ENCODE results near the gene HTR5A.

DNA sequence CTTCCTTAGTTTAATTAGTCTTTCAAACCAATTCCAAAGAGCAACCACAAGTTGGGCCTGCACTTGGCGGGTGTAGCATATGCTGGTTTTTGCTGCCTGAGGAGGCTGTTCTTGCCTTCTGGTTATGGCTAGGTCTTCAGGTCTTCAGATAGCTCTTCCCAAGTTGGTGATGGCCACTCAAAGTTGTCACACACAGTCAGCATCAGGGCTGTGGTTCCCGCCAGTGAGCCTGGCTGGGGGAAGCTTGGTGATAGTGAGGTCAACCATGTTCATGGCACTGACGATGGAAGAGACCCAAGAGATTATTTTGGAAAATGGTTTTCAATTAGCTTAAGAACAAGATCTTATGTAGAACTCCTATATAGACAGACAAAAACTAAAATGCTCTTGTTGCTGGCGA lies 18.8 kb upstream of the HTR5A start:
- TF ChIP-seq, protein P1, sequence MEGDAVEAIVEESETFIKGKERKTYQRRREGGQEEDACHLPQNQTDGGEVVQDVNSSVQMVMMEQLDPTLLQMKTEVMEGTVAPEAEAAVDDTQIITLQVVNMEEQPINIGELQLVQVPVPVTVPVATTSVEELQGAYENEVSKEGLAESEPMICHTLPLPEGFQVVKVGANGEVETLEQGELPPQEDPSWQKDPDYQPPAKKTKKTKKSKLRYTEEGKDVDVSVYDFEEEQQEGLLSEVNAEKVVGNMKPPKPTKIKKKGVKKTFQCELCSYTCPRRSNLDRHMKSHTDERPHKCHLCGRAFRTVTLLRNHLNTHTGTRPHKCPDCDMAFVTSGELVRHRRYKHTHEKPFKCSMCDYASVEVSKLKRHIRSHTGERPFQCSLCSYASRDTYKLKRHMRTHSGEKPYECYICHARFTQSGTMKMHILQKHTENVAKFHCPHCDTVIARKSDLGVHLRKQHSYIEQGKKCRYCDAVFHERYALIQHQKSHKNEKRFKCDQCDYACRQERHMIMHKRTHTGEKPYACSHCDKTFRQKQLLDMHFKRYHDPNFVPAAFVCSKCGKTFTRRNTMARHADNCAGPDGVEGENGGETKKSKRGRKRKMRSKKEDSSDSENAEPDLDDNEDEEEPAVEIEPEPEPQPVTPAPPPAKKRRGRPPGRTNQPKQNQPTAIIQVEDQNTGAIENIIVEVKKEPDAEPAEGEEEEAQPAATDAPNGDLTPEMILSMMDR (IDR thresholded peaks at IDR 0.05), result no peak
- no peak for TF ChIP-seq EZH2 (IDR thresholded peaks at IDR 0.05; ENCODE audit: borderline replicate concordance, insufficient read depth, low read depth, low read length, poor library complexity, severe bottlenecking)
